Neutrophil (primary cell): ENCODE data around the gene CCL5.
A peak's percentile ranks its signal among the peaks of the same experiment; 100 is the strongest.

Source experiments
- H3K27ac ChIP-seq: fragments of 200-600 bp; sonication (generic); 2 replicates; pipeline ENCODE4 v1.5.1; 2016; ENCODE audit warnings: mild to moderate bottlenecking, moderate library complexity
- H3K27me3 ChIP-seq: fragments of 200-600 bp; sonication (generic); 2 replicates; pipeline ENCODE4 v1.6.0; 2016; ENCODE audit warnings: mild to moderate bottlenecking
- H3K36me3 ChIP-seq: fragments of 200-600 bp; sonication (generic); 2 replicates; pipeline ENCODE4 v1.5.1; 2017
- H3K4me1 ChIP-seq, 2 experiments: fragments of 200-600 bp in 1 of 2; sonication (generic) in 1 of 2; 1 replicate in 1 of 2; 2 replicates in 1 of 2; pipeline versions ENCODE4 v1.5.1 to v1.6.1; 2013 to 2016; ENCODE audit warnings: low read depth in 1 of 2, low read length in 1 of 2, mild to moderate bottlenecking in 1 of 2, moderate library complexity in 1 of 2; ENCODE audit not compliant: control insufficient read depth in 1 of 2, insufficient read depth in 1 of 2
- H3K4me3 ChIP-seq, 2 experiments: fragments of 200-600 bp in 1 of 2; sonication (generic) in 1 of 2; 1 replicate in 1 of 2; 2 replicates in 1 of 2; pipeline ENCODE4 v1.5.1; 2013 to 2016; ENCODE audit warnings: low read depth in 1 of 2, low read length in 1 of 2, mild to moderate bottlenecking in 1 of 2, moderate library complexity in 1 of 2
- H3K9me3 ChIP-seq: fragments of 200-600 bp; sonication (generic); 2 replicates; pipeline ENCODE4 v1.5.1; 2016
- CTCF ChIP-seq: fragments of 200-600 bp; sonication (generic); IDR thresholded peaks from 2 replicates; pipeline ENCODE4 v1.5.1; 2016; ENCODE audit warnings: antibody characterized with exemption

The CCL5 gene

DNA sequence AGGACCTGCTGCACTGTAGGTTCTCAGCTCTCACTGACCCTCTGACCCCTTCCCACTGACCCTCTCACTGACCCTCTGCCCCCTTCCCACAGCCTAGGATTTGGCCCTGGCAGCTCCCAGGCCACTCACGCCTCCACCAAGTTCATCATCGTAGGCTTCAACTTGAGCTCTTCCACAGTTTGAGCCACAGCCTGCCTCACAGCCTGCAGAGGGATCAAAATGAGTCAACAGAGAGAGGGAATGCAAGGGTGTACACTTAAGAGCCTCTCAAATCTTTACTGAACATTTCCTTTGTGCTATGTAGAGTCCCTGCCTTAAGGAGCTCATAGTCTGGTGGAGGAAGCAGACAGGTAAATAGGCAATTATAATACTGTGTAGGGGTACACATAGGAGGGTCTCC, 23.6 kb downstream of the CCL5 start:
- Histone ChIP-seq H3K27ac (no peak overlapping the region), H3K4me1 (no peaks in the 10 kb centered on the region), H3K4me3 (no peak overlapping the region), H3K9me3 (no peaks in the 10 kb centered on the region), H3K27me3 (no peaks in the 10 kb centered on the region), H3K36me3 (peaks cover 6% of the 10 kb centered on the region)
- no peak for TF ChIP-seq CTCF

DNA sequence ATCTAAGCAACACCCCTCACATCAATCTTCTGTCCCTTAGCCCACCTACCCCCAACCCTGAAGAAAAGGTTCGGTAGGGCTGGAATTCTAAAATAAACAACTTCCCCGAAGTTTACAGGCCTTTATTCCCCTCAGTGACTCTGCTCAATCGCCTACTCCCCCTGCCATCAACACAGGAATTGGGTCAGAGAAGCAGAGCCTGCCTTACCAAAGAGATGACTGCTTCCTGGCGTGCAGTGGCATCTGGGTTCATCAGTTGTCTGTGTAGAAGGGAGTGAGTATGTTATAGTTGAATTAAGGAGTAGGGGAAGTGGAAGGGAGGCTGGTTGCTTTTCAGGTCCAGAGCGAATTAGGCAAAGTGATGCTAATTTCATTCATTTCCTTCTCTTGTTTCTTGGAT, 24.2 kb downstream of the CCL5 start:
- H3K9me3 ChIP-seq, result no peaks in the 10 kb centered on the region

GRCh38 chr17:35849469-35850348, 30.5 kb downstream of the CCL5 start:
- Histone ChIP-seq H3K4me1 (no peaks in the 10 kb centered on the region), H3K9me3 (no peaks in the 10 kb centered on the region), H3K36me3 (peaks cover 42% of the 10 kb centered on the region), H3K4me3 (no peak overlapping the region), H3K27me3 (no peaks in the 10 kb centered on the region), H3K27ac (no peak overlapping the region)
- TF ChIP-seq CTCF, result peak; percentile 30

More for the DNA sequence above, 24.2 kb downstream of the CCL5 start:
- peaks cover 6% of the 10 kb centered on the region for H3K36me3 ChIP-seq
- no peak for TF ChIP-seq CTCF
- H3K4me3 ChIP-seq, result no peak overlapping the region
- no peaks in the 10 kb centered on the region for H3K4me1 ChIP-seq
- no peak overlapping the region for H3K27ac ChIP-seq
- no peaks in the 10 kb centered on the region for H3K27me3 ChIP-seq

- no peak for TF ChIP-seq CTCF
- Histone ChIP-seq H3K27me3 (no peaks in the 10 kb centered on the region), H3K36me3 (peaks cover 61% of the 10 kb centered on the region), H3K27ac (no peak overlapping the region), H3K4me3 (no peak overlapping the region), H3K9me3 (no peaks in the 10 kb centered on the region), H3K4me1 (no peaks in the 10 kb centered on the region)
Measured at GRCh38 chr17:35847633-35848373, 32.4 kb downstream of the CCL5 start.

- Histone ChIP-seq H3K27me3 (no peaks in the 10 kb centered on the region), H3K4me3 (no peak overlapping the region), H3K36me3 (peaks cover 69% of the 10 kb centered on the region), H3K27ac (no peak overlapping the region), H3K4me1 (no peaks in the 10 kb centered on the region), H3K9me3 (no peaks in the 10 kb centered on the region)
- TF ChIP-seq CTCF, result no peak
Measured at GRCh38 chr17:35847006-35847405, 33.2 kb downstream of the CCL5 start.
